HG02884 (cell line): Measurements from ENCODE around the gene MUC5B.
"Not testable (repeated sequence)": the region's sequence is repeated elsewhere in the genome, so short reads cannot be mapped to it uniquely, and the experiment has no call there.

Source experiments
- ATAC-seq: cut with Tn5 transposase; IDR thresholded peaks from one replicate; pipeline ENCODE4 v1.9.1; 2021; ENCODE audit warnings: mild to moderate bottlenecking, moderate library complexity; ENCODE audit not compliant: unreplicated experiment

Gene MUC5B

GRCh38 chr11:1202776-1203504 is 19.9 kb upstream of the MUC5B start:
- no peak for ATAC-seq

GRCh38 chr11:1203505-1204271 is 19.2 kb upstream of the MUC5B start:
- no peak for ATAC-seq

- ATAC-seq = no peak
Measured at GRCh38 chr11:1204381-1205101, 18.3 kb upstream of the MUC5B start.

- no peak for ATAC-seq
Measured at GRCh38 chr11:1205121-1205986, 17.5 kb upstream of the MUC5B start.

- ATAC-seq = no peak
Measured at GRCh38 chr11:1205987-1206331, 16.9 kb upstream of the MUC5B start.

GRCh38 chr11:1206391-1207271 is 16.2 kb upstream of the MUC5B start:
- no peak for ATAC-seq

- no peak for ATAC-seq
Measured at GRCh38 chr11:1207401-1208143, 15.3 kb upstream of the MUC5B start.

- ATAC-seq = no peak
Measured at GRCh38 chr11:1208144-1208393, 14.8 kb upstream of the MUC5B start.

GRCh38 chr11:1208394-1209261 is 14.2 kb upstream of the MUC5B start:
- ATAC-seq = no peak

GRCh38 chr11:1209371-1210057 is 13.4 kb upstream of the MUC5B start:
- no peak for ATAC-seq

- ATAC-seq = no peak
Measured at GRCh38 chr11:1211838-1212237, 11.0 kb upstream of the MUC5B start.

- ATAC-seq = not testable (repeated sequence)
Measured at GRCh38 chr11:1215826-1216225, 7.0 kb upstream of the MUC5B start.

- no peak for ATAC-seq
Measured at GRCh38 chr11:1217151-1217550, 5.7 kb upstream of the MUC5B start.

- no peak for ATAC-seq
Measured at GRCh38 chr11:1218256-1218787, 4.5 kb upstream of the MUC5B start.

- ATAC-seq = no peak
Measured at GRCh38 chr11:1218788-1219445, 3.9 kb upstream of the MUC5B start.

- no peak for ATAC-seq
Measured at GRCh38 chr11:1219446-1219833, 3.4 kb upstream of the MUC5B start.
